ENCODE measurements around the gene NKPD1.

Gene NKPD1

GRCh38 chr19:45112111-45112827, 48.5 kb downstream of the NKPD1 start:
- DNase-seq, result no peak
